CD4-positive, alpha-beta T cell treated with Interferon gamma for 1 hour (primary cell): ENCODE measurements around the gene TMEM263.

Experiments used
- DNase-seq: peaks from one replicate; pipeline ENCODE4 v3.0.0-alpha.2; 2020

Gene TMEM263

DNA sequence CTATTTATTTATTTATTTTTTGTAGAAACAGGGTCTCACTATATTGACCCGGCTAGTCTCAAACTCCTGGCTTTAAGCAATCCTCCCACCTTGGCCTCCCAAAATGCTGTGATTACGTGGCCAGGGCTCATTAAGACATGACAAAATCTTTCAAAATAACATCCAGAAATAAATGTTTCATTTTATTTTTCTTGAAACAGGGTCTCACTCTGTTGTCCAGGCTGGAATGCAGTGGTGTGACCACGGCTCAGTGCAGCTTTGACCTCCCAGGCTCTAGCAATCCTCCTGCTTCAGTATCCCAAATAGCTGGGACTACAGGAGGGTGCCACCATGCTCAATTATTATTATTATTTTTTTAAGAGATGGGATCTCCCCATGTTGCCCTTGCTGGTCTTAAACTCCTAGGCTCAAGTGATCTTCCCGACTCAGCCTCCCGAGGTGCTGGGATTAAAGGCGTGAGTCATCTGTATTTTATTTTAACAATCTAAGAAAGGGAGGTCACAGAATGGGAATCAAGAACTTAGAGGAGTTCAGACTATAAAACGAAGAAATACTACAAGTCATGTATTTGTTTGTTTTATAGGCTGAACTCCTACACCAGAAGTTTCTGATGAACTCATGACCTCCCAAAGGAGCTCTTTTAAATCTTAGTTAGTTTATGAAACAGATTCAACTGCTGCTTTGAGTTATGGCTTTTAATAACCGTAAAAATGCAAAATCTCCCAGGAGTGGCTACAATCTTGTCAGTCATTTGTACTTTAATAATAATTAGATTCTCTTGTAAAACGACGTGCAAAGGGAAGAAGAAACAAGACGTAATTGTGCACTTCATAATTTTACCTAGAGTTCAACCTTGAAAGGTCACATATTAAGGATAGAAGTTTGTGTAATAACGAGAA, 2.1 kb upstream of the TMEM263 start:
- DNase-seq: no peak

DNA sequence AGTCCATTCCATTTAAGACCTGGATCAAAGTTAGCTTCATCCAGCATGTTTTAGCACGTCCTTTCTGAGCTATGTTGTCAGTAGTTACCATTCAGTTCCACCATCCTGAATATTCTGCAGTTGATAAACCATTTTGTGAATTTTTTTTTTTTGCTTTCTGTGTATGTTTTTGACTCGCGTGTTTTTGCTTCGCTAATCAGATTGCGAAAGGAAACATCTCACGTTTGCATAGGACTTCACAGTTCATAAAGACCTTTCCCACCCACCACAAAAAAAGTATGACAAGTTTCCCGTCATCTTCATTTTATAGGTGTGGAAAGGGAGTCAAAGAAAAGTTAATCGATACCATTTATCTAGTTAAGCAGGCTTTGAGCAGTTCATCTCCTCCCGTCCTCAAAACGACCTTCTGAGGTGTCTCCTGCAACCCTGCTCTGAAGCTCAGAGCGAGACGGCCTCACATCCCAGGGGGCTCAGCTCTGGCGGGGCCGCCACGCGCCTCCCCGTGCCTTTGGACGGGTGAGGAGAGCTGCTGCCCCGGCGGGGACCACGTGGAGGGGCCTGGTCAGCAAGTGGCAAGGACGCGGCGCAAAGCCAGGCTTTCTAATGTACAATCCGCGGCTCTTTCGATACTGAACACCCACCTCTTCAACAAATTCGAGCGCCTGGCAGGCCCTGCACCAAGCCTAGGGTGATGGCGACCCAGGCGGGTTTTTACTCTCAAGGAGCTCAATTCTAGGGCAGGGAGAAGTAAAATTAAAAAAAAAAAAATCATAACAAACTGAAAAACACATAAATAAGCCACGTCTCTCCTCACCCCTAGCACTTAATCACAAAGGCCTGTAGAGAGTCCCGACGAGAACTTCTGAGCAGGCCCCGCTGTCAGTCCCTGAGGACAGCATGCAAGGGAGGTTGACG, 988 bp upstream of the TMEM263 start:
- DNase-seq: peak; percentile 2

- DNase-seq: peak; percentile 48
Observed at GRCh38 chr12:106956048-106956578, 406 bp downstream of the TMEM263 start.

GRCh38 chr12:106957583-106957982, 1.9 kb downstream of the TMEM263 start:
- no peak for DNase-seq

DNA sequence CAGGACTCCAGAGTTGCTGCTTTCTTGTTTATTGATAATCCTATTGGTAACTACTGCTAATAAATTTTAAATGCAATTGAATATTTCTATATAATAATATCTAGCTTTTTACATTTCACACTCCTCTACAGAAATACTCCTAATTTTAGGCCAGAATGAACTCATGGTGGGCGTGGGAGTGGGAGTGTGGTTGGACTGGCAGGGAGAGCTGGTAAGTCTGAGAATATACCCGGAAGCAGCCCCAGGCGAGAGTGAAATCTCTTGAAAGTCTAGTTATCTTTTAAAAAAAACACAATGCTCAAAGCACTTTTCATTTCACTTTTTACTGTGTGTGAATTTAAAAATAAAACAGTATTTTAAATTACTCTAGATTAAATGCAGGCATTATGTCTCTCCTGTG, 4.7 kb downstream of the TMEM263 start:
- no peak for DNase-seq

DNA sequence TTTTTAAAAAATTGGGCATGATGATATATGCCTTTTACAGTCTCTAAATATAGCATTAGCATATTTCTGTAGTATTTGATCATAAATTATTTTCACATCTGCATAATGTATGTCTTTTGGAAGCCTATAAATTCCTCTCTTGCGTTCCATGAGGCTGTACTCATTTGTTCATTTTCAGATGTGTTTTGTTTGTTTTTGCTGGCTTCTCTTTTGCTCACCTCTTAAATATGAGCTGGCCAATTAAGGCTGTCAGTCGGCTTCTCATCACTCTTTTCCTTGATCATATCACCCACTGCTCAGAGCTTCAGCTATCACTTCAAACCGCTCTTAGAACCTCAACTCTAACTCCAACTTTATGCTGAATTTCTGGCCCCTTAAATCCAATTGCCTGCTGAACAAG, 6.6 kb downstream of the TMEM263 start:
- no peak for DNase-seq

DNA sequence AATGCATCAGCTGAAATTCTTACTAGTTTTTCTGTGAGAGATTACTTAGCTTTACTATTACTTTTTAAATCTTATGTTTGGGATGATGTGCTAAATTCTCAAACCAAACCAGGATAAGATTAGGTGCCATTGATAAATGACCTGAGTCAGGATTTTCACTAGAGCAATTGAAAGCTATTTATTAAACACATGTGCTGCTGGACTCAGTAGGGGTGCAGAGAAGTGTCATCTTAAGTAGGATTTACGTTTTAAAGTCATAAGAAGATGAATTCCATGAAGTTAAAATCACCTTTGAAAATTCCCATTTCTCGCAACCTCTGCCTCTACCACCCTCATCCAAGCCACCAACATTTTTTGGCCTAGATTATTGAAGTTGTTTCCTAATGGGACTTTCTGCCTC, 8.8 kb downstream of the TMEM263 start:
- no peak for DNase-seq

DNA sequence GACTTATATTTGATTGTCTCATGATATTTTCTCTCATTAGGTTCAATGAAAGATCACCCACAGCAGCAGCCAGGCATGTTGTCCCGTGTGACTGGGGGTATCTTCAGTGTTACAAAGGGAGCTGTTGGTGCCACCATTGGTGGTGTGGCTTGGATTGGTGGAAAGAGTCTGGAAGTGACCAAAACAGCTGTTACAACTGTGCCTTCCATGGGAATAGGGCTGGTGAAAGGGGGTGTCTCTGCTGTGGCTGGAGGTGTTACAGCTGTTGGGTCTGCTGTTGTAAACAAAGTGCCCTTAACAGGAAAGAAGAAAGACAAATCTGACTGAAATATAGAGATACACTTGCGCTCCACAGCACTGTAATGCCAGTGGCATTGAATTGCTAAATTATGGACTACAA, 15.4 kb downstream of the TMEM263 start:
- no peak for DNase-seq

DNA sequence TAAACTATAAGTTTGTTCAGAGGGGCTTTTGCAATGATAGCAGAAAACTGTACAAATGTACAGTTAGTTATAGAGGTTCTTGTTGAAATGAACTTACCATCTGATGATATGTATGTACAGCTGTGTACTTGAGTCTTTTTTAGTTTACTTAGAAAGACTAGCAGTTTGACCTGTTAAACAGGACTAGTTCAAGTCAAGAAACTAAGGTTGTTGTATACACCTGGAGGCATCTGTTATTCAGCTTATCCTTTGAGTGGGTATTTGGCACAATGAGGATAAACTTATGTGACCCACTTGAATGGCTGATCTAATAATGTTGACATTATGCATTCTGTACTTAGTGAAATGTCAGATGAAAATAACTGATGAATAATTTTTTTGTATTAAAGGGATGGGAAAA, 17.8 kb downstream of the TMEM263 start:
- no peak for DNase-seq

GRCh38 chr12:106974511-106974910, 18.8 kb downstream of the TMEM263 start:
- no peak for DNase-seq

DNA sequence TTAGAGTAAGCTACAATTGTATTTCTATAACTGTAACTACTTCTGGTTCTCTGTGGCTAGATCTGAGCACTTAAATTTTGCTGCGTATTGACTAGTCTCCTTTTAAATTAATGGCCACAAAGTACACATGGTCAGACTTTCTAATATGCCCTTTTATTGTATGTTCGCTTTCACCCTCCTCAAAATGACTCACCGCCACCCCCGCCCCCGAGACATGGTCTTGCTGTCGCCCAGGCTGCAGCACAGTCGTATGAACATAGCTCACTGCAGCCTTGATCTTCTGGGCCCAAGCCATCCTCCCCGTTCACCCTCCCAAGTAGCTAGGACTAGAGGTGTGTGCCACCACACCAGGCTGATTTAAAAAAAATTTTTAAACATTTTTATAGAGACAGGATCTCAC, 19.4 kb downstream of the TMEM263 start:
- DNase-seq: no peak

DNA sequence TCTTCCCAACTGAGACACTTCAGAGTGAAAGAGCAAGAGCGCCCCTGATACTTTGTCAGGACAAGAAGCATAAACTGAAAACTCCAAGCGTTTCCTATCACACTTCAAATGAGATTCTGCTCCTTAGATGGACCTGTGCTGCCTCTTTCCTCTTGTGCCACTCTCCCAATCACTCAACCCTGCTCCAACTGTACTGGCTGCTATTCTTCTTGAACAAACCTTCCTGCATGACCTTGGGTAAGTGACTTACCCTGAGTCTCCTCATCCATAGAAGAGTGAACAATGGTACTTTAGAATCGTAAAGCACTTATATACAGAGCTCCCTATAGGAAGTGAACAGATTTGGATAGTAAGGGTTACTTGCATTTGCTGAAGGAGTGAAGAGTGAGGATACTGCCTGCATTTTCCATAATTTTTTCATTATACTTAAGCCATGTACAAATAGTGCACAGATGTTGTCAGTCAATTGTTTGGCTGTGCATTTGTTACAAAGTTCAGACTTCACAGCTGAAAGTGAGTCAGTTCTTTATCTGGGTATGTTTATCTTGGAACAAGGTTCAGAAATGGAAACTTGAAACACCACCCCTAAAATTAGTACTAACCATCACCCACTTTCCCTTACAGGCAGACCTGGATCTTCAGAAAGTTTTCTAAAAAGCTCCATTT, 20.4 kb downstream of the TMEM263 start:
- DNase-seq: no peak

GRCh38 chr12:106976668-106977067, 21.0 kb downstream of the TMEM263 start:
- no peak for DNase-seq

GRCh38 chr12:106978035-106978800, 22.5 kb downstream of the TMEM263 start:
- no peak for DNase-seq

- no peak for DNase-seq
Observed at GRCh38 chr12:106980944-106981343, 25.2 kb downstream of the TMEM263 start.

GRCh38 chr12:106981788-106982187, 26.1 kb downstream of the TMEM263 start:
- no peak for DNase-seq

GRCh38 chr12:106982229-106982628, 26.5 kb downstream of the TMEM263 start:
- no peak for DNase-seq

DNA sequence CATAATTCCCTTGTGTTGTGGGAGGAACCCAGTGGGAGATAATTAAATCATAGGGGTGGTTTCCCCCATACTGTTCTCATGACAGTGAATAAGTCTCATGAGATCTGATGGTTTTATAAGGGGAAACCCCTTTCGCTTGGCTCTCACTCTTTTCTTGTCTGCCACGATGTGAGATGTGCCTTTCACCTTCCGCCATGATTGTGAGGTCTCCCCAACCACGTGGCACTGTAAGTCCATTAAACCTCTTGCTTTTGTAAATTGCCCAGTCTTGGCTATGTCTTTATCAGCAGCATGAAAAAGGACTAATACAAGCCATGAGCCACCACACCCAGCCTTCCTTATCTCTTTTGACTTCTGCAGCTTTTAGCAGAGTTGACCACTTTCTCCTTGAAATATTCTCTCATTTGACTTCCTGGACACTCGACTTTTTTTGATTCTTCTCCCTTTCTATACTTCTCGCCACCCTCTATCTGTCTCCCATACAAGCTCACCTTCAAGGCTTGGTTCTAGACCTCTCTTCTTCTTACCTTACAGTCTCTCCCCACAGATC, 29.0 kb downstream of the TMEM263 start:
- no peak for DNase-seq

DNA sequence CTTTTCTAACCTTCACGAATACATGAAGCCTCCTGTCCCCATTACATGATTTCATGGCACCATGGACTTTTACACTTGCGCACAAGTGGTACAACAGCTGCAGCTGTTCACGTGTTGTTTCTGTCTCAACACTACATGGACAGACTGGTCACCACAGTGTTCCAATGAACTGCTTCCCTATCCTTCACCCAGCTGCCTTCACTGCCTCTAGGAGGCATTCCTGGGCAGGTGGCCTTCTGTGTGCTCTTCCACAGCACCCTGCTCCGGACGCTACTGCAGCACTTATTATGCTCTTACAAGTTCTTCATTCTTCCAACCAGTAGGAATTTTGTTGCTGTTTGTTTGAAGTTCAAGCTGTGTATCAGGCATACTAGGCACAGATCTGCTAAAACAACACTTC, 29.8 kb downstream of the TMEM263 start:
- no peak for DNase-seq

GRCh38 chr12:106986135-106986534, 30.4 kb downstream of the TMEM263 start:
- no peak for DNase-seq

DNA sequence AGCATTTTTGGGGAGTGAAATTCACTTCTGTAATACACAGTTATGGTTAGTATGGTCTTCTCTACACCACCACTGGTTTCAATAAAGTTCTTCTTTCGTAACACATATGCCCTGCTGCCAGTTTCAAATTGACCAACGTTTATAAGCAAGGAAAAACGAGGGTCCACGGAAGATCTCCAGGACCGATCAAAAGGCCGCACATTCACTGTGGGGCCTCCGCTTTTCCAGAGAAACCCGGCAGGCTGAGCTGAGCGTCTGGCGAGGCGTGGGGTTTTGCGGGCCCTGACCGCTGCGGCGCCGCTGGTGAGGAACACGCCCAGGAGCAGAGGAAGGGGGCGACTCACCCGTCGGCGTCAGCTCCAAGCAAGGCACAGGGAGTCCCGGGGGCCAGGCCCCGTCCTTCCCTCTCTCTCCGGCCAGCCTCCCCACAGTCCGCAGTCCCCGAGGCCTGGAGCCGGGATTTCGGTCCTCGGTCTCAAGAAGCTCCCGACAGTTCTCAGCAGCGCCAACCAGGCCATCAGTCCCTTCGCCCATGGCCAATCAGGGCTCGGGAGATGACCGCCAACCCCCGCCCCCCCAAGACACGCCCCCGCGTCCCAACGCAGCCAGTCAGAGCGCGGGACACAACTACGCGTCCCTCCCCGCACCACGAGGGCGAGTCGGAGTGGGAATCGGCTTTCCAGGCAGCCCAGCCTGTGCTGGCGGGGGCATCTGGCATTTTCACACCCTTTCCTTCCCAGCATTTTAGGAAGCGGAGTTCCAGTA, 31.1 kb downstream of the TMEM263 start, which contains the start of gene MTERF2:
TSS of gene MTERF2 (minus strand) at position 522 of the 765 bp plus-strand sequence. CDS start 8,432 bp downstream, outside the sequence.
- DNase-seq: peak; percentile 75
